GM12878 (cell line): ENCODE measurements around the gene CDKL4.

Experiments used
- FOS ChIP-seq: IDR thresholded peaks from 3 replicates; pipeline ENCODE4 v1.6.1; 2011; ENCODE audit warnings: borderline replicate concordance; ENCODE audit not compliant: insufficient read length; ENCODE audit errors: extremely low read depth
- MTA2 ChIP-seq: fragments of 450-650 bp; IDR thresholded peaks from 2 replicates; pipeline ENCODE4 v1.6.1; 2016; ENCODE audit warnings: low read depth, mild to moderate bottlenecking, moderate library complexity
- SRF ChIP-seq, 2 experiments: IDR thresholded peaks; 2 replicates each; pipeline ENCODE4 v1.6.1; 2011; ENCODE audit warnings: low read depth in 2 of 2, low read length in 2 of 2, mild to moderate bottlenecking in 1 of 2, moderate library complexity in 1 of 2
- TBL1XR1 ChIP-seq: IDR thresholded peaks from 2 replicates; pipeline ENCODE4 v1.6.1; 2012; ENCODE audit warnings: low read depth, low read length, improper control_type of control experiment
- TF ChIP-seq, protein P1 (sequence below): fragments of 450-650 bp; IDR thresholded peaks from 2 replicates; pipeline ENCODE4 v1.6.1; 2016; ENCODE audit warnings: mild to moderate bottlenecking, moderate library complexity, borderline replicate concordance
- TF ChIP-seq, protein P2 (sequence below): IDR thresholded peaks from 2 replicates; pipeline ENCODE4 v1.6.1; 2011; ENCODE audit warnings: mild to moderate bottlenecking, low read depth, low read length, moderate library complexity; ENCODE audit not compliant: insufficient replicate concordance
- TF ChIP-seq, protein P3 (sequence below), 3 experiments: IDR thresholded peaks in 2 of 3; conservative IDR thresholded peaks in 1 of 3; 2 replicates each; pipeline ENCODE4 v1.5.1; 2011; ENCODE audit warnings: low read depth in 3 of 3, low read length in 3 of 3, mild to moderate bottlenecking in 3 of 3, control low read depth in 2 of 3, moderate library complexity in 2 of 3, inconsistent platforms in 1 of 3, mixed read lengths in 1 of 3; ENCODE audit not compliant: control insufficient read depth in 2 of 3, insufficient read depth in 1 of 3; ENCODE audit errors: extremely low read depth in 1 of 3

DNA sequence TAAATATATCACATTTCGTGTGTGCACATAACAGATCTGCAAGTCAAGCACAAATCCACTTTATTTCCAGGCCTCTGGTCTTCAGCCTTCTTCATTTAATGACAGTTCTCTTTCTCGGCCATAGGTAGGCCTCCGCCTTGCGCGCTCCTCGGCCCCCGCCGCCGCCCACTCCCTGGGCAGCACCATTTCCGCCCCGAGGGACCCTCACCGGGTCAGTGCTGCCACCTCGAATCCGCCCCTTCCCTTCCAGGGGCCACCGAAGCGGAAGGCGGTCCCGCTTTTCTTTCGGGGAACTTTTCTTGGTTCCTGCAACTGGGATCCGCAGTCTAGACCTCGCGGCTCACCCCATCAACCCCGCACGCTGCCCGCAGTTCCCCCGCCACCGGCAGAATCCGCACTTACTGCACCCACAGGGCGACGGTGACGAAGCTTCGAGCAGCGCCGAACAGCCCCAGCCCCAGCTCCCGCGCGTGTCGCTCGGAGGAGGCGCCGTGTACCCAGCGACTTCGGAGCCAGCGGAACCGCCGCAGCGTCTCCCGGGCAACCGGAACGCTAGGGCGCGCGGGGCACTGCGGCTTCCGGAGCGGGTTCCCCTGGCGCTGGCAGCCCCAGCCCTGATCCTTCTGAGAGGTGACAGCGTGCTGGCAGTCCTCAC lies at the start of gene CDKL4:
- TF ChIP-seq, protein P1, sequence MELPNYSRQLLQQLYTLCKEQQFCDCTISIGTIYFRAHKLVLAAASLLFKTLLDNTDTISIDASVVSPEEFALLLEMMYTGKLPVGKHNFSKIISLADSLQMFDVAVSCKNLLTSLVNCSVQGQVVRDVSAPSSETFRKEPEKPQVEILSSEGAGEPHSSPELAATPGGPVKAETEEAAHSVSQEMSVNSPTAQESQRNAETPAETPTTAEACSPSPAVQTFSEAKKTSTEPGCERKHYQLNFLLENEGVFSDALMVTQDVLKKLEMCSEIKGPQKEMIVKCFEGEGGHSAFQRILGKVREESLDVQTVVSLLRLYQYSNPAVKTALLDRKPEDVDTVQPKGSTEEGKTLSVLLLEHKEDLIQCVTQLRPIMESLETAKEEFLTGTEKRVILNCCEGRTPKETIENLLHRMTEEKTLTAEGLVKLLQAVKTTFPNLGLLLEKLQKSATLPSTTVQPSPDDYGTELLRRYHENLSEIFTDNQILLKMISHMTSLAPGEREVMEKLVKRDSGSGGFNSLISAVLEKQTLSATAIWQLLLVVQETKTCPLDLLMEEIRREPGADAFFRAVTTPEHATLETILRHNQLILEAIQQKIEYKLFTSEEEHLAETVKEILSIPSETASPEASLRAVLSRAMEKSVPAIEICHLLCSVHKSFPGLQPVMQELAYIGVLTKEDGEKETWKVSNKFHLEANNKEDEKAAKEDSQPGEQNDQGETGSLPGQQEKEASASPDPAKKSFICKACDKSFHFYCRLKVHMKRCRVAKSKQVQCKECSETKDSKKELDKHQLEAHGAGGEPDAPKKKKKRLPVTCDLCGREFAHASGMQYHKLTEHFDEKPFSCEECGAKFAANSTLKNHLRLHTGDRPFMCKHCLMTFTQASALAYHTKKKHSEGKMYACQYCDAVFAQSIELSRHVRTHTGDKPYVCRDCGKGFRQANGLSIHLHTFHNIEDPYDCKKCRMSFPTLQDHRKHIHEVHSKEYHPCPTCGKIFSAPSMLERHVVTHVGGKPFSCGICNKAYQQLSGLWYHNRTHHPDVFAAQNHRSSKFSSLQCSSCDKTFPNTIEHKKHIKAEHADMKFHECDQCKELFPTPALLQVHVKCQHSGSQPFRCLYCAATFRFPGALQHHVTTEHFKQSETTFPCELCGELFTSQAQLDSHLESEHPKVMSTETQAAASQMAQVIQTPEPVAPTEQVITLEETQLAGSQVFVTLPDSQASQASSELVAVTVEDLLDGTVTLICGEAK: no peak
- TF ChIP-seq MTA2 (no peak), TBL1XR1 (no peak), FOS (no peak), SRF (IDR thresholded peaks at IDR 0.05; ENCODE audit: low read depth in 2 of 2, low read length in 2 of 2) (no peak)
- TF ChIP-seq, protein P2, sequence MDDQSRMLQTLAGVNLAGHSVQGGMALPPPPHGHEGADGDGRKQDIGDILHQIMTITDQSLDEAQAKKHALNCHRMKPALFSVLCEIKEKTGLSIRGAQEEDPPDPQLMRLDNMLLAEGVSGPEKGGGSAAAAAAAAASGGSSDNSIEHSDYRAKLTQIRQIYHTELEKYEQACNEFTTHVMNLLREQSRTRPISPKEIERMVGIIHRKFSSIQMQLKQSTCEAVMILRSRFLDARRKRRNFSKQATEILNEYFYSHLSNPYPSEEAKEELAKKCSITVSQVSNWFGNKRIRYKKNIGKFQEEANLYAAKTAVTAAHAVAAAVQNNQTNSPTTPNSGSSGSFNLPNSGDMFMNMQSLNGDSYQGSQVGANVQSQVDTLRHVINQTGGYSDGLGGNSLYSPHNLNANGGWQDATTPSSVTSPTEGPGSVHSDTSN: no peak
- TF ChIP-seq, protein P3, sequence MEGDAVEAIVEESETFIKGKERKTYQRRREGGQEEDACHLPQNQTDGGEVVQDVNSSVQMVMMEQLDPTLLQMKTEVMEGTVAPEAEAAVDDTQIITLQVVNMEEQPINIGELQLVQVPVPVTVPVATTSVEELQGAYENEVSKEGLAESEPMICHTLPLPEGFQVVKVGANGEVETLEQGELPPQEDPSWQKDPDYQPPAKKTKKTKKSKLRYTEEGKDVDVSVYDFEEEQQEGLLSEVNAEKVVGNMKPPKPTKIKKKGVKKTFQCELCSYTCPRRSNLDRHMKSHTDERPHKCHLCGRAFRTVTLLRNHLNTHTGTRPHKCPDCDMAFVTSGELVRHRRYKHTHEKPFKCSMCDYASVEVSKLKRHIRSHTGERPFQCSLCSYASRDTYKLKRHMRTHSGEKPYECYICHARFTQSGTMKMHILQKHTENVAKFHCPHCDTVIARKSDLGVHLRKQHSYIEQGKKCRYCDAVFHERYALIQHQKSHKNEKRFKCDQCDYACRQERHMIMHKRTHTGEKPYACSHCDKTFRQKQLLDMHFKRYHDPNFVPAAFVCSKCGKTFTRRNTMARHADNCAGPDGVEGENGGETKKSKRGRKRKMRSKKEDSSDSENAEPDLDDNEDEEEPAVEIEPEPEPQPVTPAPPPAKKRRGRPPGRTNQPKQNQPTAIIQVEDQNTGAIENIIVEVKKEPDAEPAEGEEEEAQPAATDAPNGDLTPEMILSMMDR (IDR thresholded peaks at IDR 0.05 in 2 of 3, conservative IDR thresholded peaks at IDR 0.05 in 1 of 3; ENCODE audit: control insufficient read depth in 2 of 3, extremely low read depth in 1 of 3, insufficient read depth in 1 of 3, low read depth in 3 of 3, low read length in 3 of 3): no peak
